Endothelial cell of umbilical vein (primary cell): Measurements from ENCODE around the gene KRTAP4-3. TPM values are rescaled to one million over a fixed set of nuclear protein-coding genes. Genes with fewer than 3 reads are reported as not detected.

Experiments used
- BruUV-seq: library from RNA; stranded (reverse); fragments of 400-500 nt; replicated peaks from 2 replicates; lab custom pipeline; 2021; lab: Mats Ljungman, UMichigan
- CTCF ChIA-PET: fragments of 300-600, 350-600 bp; sonication (Branson Sonifier 250); formaldehyde crosslinking; loops from one replicate; lab custom pipeline; 2021; ENCODE audit warnings: antibody characterized with exemption, inconsistent platforms; lab: Charles Lee
- POLR2A ChIA-PET: fragments of 300-600, 350-600 bp; sonication (Branson Sonifier 250); formaldehyde crosslinking; loops from one replicate; lab custom pipeline; 2021; ENCODE audit warnings: antibody characterized with exemption, inconsistent platforms; lab: Charles Lee
- DNase-seq: peaks from one replicate; pipeline ENCODE4 v3.0.0-alpha.2; 2011; ENCODE audit warnings: low read depth, low spot score
- FAIRE-seq: peaks from 2 replicates; lab custom pipeline; 2011; peaks lifted over from hg19 to GRCh38; lab: Jason Lieb, UNC
- H2AFZ ChIP-seq: 2 replicates; pipeline ENCODE4 v1.6.0; 2012; ENCODE audit warnings: low read depth, low read length, control low read depth, inconsistent platforms
- H3K27ac ChIP-seq: 2 replicates; pipeline ENCODE4 v1.5.1; 2011; ENCODE audit warnings: low read depth, mild to moderate bottlenecking, control low read depth, low read length, moderate library complexity; ENCODE audit not compliant: insufficient read depth
- H3K27me3 ChIP-seq, 2 experiments: 2 replicates each; pipeline versions ENCODE4 v1.6.0 to v1.6.1; 2011; ENCODE audit warnings: low read length in 2 of 2, mixed read lengths in 1 of 2; ENCODE audit not compliant: control insufficient read depth in 2 of 2, insufficient read depth in 2 of 2
- H3K36me3 ChIP-seq, 2 experiments: 2 replicates in 1 of 2; 3 replicates in 1 of 2; pipeline ENCODE4 v1.5.1; 2011; ENCODE audit warnings: low read length in 2 of 2, mild to moderate bottlenecking in 1 of 2, moderate library complexity in 1 of 2; ENCODE audit not compliant: control insufficient read depth in 2 of 2, insufficient read depth in 2 of 2; ENCODE audit errors: extremely low read depth in 1 of 2
- H3K4me1 ChIP-seq: 3 replicates; pipeline ENCODE4 v1.5.1; 2011; ENCODE audit warnings: mild to moderate bottlenecking, low read length; ENCODE audit not compliant: control insufficient read depth, insufficient read depth; ENCODE audit errors: extremely low read depth
- H3K4me2 ChIP-seq: 2 replicates; pipeline ENCODE4 v1.6.1; 2011; ENCODE audit warnings: low read length, control low read depth, mixed read lengths; ENCODE audit not compliant: insufficient read depth
- H3K4me3 ChIP-seq, 3 experiments: fragments of 200-600 bp in 1 of 3; sonication (generic), shearing (Covaris generic) in 1 of 3; replicated peaks in 1 of 3; 2 replicates each; pipeline ENCODE4 v1.5.1; 2011 to 2016; ENCODE audit warnings: control low read depth in 3 of 3, low read length in 3 of 3, mild to moderate bottlenecking in 2 of 3, inconsistent platforms in 1 of 3, low read depth in 1 of 3, moderate library complexity in 1 of 3; ENCODE audit not compliant: insufficient read depth in 1 of 3
- H3K79me2 ChIP-seq: 2 replicates; pipeline ENCODE4 v1.6.0; 2012; ENCODE audit warnings: low read length, inconsistent platforms; ENCODE audit not compliant: control insufficient read depth, insufficient read depth
- H3K9ac ChIP-seq: replicated peaks from 2 replicates; pipeline ENCODE3; 2011; ENCODE audit warnings: low read length, control low read depth; ENCODE audit not compliant: insufficient read depth; ENCODE audit errors: extremely low read depth
- H3K9me1 ChIP-seq: replicated peaks from 3 replicates; pipeline ENCODE4 v1.6.0; 2011; ENCODE audit warnings: mild to moderate bottlenecking, low read length; ENCODE audit not compliant: control insufficient read depth, insufficient read depth; ENCODE audit errors: extremely low read depth
- H3K9me3 ChIP-seq: replicated peaks from 2 replicates; pipeline ENCODE4 v1.5.1; 2012; ENCODE audit warnings: low read length, inconsistent platforms; ENCODE audit not compliant: control insufficient read depth, insufficient read depth
- H4K20me1 ChIP-seq: replicated peaks from 2 replicates; pipeline ENCODE3; 2011; ENCODE audit warnings: mild to moderate bottlenecking, low read length; ENCODE audit not compliant: control insufficient read depth, insufficient read depth; ENCODE audit errors: extremely low read depth
- CTCF ChIP-seq, 2 donors: IDR thresholded peaks; 1 replicate in 1 of 2; 2 replicates in 1 of 2; pipeline ENCODE4 v1.5.1; 2011; ENCODE audit warnings: low read length in 2 of 2, mild to moderate bottlenecking in 2 of 2, moderate library complexity in 2 of 2, control low read depth in 1 of 2, inconsistent platforms in 1 of 2, low read depth in 1 of 2; ENCODE audit not compliant: insufficient read depth in 1 of 2; ENCODE audit errors: extremely low read depth in 1 of 2
- EZH2 ChIP-seq: IDR thresholded peaks from 2 replicates; pipeline ENCODE4 v1.6.1; 2012; ENCODE audit warnings: borderline replicate concordance, low read depth, mild to moderate bottlenecking, moderate library complexity, low read length, inconsistent platforms; ENCODE audit not compliant: severe bottlenecking
- FOS ChIP-seq: IDR thresholded peaks from 2 replicates; pipeline ENCODE4 v1.6.1; 2011; ENCODE audit warnings: mild to moderate bottlenecking, low read length, moderate library complexity, borderline replicate concordance; ENCODE audit not compliant: insufficient read depth
- GATA2 ChIP-seq: IDR thresholded peaks from 2 replicates; pipeline ENCODE4 v1.7.0; 2011; ENCODE audit warnings: low read depth, mild to moderate bottlenecking, moderate library complexity, mixed read lengths, low read length; ENCODE audit not compliant: insufficient read length, insufficient read depth
- JUN ChIP-seq: IDR thresholded peaks from 2 replicates; pipeline ENCODE4 v1.6.1; 2011; ENCODE audit warnings: borderline replicate concordance, low read depth; ENCODE audit not compliant: insufficient read length, insufficient read depth
- MAX ChIP-seq: IDR thresholded peaks from 2 replicates; pipeline ENCODE4 v1.6.1; 2011; ENCODE audit not compliant: insufficient read depth, insufficient read length
- MYC ChIP-seq: IDR thresholded peaks from one replicate; pipeline ENCODE4 v1.6.1; 2011; ENCODE audit warnings: mild to moderate bottlenecking, low read depth, low read length
- POLR2A ChIP-seq: IDR thresholded peaks from 2 replicates; pipeline ENCODE4 v1.6.1; 2012; ENCODE audit warnings: low read depth, mild to moderate bottlenecking, control low read depth, low read length
- POLR2AphosphoS5 ChIP-seq: IDR thresholded peaks from 2 replicates; pipeline ENCODE4 v1.6.1; 2012; ENCODE audit warnings: low read depth, mild to moderate bottlenecking, control low read depth, low read length, moderate library complexity; ENCODE audit not compliant: insufficient read depth
- dilution Hi-C: fragments of 300-500 bp; cut with MboI; formaldehyde crosslinking; loops from one replicate; pipeline ENCODE4 v1.15.0; 2019; ENCODE audit warnings: low sequenced_read_pairs; ENCODE audit not compliant: extremely low pct_ligation_motif_present
- intact Hi-C: fragments of 100-400 bp; cut with micrococcal nuclease; formaldehyde crosslinking; loops from one replicate; pipeline ENCODE4 v1.10.0; 2022
- polyA plus RNA-seq, 4 experiments: library from polyadenylated mRNA; depleted of rRNA in 3 of 4; stranded (reverse) in 3 of 4; unstranded in 1 of 4; fragments of >200 nt; gene quantifications; 2 replicates each; pipeline versions ENCODE4 v1.2.1 to v1.2.3, GENCODE V29; 2011 to 2012; ENCODE audit warnings: missing spikeins in 1 of 4
- total RNA-seq: library from RNA; stranded (reverse); gene quantifications from 2 replicates; pipeline ENCODE4 v1.2.3, GENCODE V29; 2021

KRTAP4-3 gene
- total and polyA plus RNA-seq, 2 donors (not counting 3 experiments of a cell fraction or from before 2014, with no cell fraction given) = not detected

- Histone ChIP-seq H3K79me2 (no peaks in the 10 kb centered on the region), H3K9ac (no peak overlapping the region), H3K9me3 (no peaks in the 10 kb centered on the region), H3K27me3 (no peaks in the 10 kb centered on the region), H3K27ac (no peak overlapping the region), H4K20me1 (no peaks in the 10 kb centered on the region), H2AFZ (no peak overlapping the region), H3K4me2 (no peak overlapping the region), H3K4me3 (no peak overlapping the region), H3K4me1 (no peaks in the 10 kb centered on the region), H3K9me1 (no peaks in the 10 kb centered on the region), H3K36me3 (no peaks in the 10 kb centered on the region)
- BruUV-seq = no TSS peak
- intact Hi-C loops = no loop called here
- ChIA-PET CTCF (no interaction called here), POLR2A (no interaction called here)
- DNase-seq (no peak), FAIRE-seq (no peak)
- TF ChIP-seq EZH2 (no peak), POLR2AphosphoS5 (no peak), JUN (no peak), POLR2A (no peak), MAX (no peak), CTCF (IDR thresholded peaks at IDR 0.05; ENCODE audit: extremely low read depth in 1 of 2, insufficient read depth in 1 of 2, low read depth in 1 of 2, low read length in 2 of 2) (no peak), MYC (no peak), GATA2 (no peak), FOS (no peak)
- dilution Hi-C loops = no loop called here
Observed at GRCh38 chr17:41211845-41212466, 43.9 kb upstream of the KRTAP4-3 start.
